GM10266 (cell line): ENCODE data around the gene PLCH2.

Experiments used
- DNase-seq: peaks from one replicate; pipeline ENCODE4 v3.0.0; 2012; ENCODE audit errors: extremely low spot score
- CTCF ChIP-seq: IDR thresholded peaks from 2 replicates; pipeline ENCODE4 v1.5.1; 2012; ENCODE audit warnings: mild to moderate bottlenecking, low read depth; ENCODE audit not compliant: control insufficient read depth, insufficient read depth; ENCODE audit errors: missing control alignments

Gene PLCH2

GRCh38 chr1:2472561-2473177 lies 3.4 kb upstream of the PLCH2 start:
- TF ChIP-seq CTCF: no peak
- no peak for DNase-seq

- no peak for DNase-seq
- TF ChIP-seq CTCF: no peak
Observed at GRCh38 chr1:2473198-2473597, 2.9 kb upstream of the PLCH2 start.

GRCh38 chr1:2474104-2474844 lies 1.8 kb upstream of the PLCH2 start:
- TF ChIP-seq CTCF: no peak
- no peak for DNase-seq

- no peak for DNase-seq
- TF ChIP-seq CTCF: no peak
Observed at GRCh38 chr1:2474933-2475371, 1.1 kb upstream of the PLCH2 start.

- TF ChIP-seq CTCF: no peak
- no peak for DNase-seq
Observed at GRCh38 chr1:2475571-2475970, 518 bp upstream of the PLCH2 start.

GRCh38 chr1:2477309-2477708 lies 1.2 kb downstream of the PLCH2 start:
- DNase-seq: no peak
- no peak for TF ChIP-seq CTCF
